IPS-NIHi7 (cell line): ENCODE measurements around the gene LRRC4C.
A peak's percentile ranks its signal among the peaks of the same experiment; 100 is the strongest.

Experiments used
- DNase-seq: peaks from one replicate; pipeline ENCODE4 v3.0.0; 2012; ENCODE audit warnings: mixed read lengths; ENCODE audit errors: extremely low spot score

Gene LRRC4C

DNA sequence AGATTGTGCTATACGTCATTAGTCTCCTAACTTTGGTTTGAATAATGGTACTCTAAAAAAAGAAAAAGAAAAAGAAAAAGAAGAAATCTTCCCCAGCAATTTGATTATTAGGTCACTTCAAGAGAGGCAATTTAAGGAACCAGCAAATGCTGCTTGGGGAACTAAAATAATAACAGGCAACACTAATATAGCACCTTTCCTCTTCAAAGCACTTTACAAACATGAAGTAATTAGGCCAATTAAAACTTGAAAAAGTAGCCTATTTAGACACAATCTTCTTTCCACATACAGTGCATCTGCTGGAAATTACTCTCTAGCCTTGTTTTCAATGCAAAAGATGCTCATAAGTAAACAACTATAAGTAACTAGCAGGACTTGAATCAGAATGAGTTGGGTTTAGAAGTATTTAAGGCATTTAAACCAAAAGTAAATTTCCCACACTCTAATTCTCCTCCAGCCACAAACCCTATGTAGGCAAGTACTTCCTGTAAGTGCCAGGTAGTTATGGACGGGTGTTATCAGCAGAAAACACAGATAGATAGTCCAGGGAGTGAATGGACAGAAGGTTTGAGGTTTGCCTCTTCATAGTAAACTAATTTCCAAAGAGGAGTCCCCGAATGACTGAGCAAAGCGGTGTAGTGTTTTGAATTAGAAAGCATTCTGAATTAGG lies 44.5 kb downstream of the LRRC4C start:
- DNase-seq, result no peak

- DNase-seq, result no peak
These were observed 45.6 kb downstream of the LRRC4C start for GRCh38 chr11:41413843-41414242.

DNA sequence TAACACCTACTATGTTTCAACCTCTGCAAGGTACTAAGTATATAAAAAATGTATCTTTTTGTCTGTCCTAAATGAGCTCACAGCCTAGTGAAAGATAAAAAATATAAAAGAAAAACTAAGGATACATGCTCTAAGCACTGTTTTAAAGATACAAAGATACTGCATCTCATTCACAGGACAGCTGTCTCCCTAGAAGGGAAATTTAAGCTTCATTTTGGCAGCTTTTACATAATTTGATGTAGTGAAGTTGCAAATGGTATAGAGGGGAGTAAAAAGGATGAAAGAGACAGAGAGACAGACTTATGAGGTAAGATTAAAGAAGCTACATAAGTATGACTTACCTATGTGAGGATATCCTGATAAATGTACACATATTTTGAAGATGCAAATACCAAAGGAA lies 53.6 kb downstream of the LRRC4C start:
- DNase-seq, result no peak

DNA sequence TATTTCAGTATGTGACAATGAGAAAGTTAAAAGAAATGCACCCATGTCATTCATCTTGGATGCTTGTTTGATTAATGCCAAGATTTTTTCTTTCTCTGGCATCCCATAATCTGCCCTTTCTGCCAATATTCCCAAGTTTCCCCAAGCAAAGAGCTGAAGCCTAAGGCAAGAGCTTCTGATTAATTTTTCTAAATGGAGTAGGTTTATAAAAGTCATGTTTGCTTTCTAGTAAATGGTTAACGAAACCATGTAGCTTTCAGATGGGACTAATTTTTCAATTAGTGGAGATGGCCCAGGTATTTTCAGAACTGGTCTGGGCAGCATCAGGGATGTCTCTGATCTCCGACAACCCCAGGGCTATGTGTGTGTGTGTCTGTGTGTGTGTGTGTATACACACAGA lies 55.3 kb downstream of the LRRC4C start:
- DNase-seq, result no peak

DNA sequence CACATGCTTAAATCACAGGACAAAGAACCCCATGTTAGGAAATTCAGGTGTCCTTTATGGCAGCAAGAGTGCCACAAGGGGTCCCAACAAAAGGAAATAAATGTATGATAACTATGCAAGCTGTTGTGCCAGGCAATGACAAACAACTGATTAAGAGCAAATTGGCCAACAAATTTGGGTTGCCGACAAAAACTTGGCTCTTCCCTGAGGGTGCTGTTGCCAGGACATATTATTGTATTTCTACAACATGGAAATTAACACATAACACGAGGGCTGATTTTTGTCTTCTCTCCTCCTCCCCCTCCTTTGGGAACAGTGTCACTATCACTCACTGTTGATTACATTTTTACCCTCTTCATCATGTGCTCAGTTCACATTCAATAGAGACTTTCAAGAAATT lies 56.0 kb downstream of the LRRC4C start:
- no peak for DNase-seq

GRCh38 chr11:41400819-41401382 lies 58.6 kb downstream of the LRRC4C start:
- DNase-seq, result no peak

- no peak for DNase-seq
These were observed 59.3 kb downstream of the LRRC4C start for GRCh38 chr11:41400124-41400523.

GRCh38 chr11:41399323-41399722 lies 60.1 kb downstream of the LRRC4C start:
- DNase-seq, result no peak

- DNase-seq, result no peak
These were observed 61.3 kb downstream of the LRRC4C start for GRCh38 chr11:41398175-41398574.

DNA sequence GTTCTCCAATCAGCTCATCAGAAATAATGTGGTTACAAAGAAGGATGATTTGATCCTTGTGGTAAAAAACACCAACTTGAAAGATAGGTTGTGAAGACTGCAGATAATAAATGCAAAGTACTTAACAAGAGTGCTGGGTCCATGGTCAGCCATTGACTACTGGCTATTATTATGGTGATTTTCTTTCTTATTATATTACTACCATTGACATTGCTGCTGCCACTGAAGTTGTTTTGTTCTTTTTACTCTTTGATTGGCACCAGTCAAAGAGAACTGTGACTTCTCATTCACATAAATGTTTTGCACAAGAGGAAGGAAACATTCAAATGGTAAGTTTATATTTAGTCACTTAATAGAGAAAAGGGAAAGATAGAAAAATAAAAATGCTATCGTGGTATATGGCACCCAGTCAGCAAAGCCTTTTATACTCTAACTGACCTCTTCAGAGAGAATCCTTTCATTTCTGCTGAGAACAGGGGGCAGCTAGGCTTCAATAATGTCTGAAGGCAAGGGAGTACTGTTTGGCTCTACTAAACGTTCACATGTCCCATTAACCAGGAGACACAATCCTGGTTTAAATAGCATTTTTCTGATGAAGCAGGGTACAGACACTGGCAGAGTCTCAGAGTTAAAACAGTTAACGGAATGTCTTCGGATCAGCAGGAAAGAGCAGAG lies 64.8 kb downstream of the LRRC4C start:
- no peak for DNase-seq

DNA sequence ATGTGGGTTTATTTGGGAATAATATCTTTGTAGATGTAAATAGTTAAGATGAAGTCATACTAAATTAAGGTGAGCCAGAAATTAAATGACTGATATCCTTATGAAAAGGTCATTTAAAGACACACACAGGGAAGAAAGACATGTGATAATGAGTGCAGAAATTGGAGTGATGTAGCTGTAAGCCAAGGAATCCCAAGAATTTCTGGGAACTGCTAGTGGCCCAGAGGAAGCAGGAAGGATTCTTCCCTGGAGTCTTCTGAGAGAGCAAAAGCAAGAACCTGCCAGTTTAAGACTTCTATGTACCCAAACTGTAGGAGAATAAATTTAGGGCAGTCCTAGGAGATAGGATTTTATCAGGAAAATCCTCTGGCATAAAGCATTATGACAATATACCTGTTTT lies 66.9 kb downstream of the LRRC4C start:
- peak; percentile 26 for DNase-seq

GRCh38 chr11:41389623-41390130 lies 69.8 kb downstream of the LRRC4C start:
- no peak for DNase-seq

- no peak for DNase-seq
These were observed 75.1 kb downstream of the LRRC4C start for GRCh38 chr11:41384329-41384728.

DNA sequence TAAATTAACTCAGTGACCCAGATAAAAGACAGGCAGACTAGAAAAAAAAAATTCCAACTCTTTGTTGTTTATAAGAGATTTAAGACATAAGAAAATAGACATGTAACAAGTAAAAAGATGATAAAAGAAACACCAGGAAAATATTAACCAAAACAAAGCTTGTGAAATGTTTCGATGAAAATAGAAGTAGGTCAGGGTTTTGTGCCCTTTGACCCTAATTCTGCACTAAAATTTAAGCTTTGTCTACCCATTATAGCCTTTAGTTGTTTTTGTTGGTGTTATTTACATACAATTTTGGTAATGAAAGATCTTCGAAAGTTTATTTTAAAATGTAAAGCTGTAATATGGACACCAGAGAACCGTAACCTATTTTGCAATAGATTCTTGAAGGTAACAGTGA lies 75.7 kb downstream of the LRRC4C start:
- no peak for DNase-seq

- no peak for DNase-seq
These were observed 76.5 kb downstream of the LRRC4C start for GRCh38 chr11:41382927-41383326.

DNA sequence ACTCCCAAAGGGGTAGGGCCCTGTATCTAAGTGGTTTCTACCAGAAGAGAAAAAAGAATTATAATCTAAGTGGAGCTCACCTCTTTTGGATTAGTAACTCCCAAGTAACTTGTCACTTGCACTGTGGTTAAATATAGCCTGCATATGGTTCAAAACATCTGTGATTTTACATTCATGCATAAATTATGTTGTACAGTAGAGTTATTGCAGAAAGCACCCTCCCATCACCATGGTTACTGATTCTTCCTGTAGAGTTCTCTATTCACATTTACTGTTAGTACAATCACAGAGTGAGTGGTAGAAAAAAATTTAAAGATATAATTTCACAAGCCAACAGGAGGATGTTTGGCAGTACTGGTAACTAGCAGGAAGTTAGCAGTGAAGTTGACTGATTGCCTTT lies 80.4 kb downstream of the LRRC4C start:
- no peak for DNase-seq

GRCh38 chr11:41377709-41378394 lies 81.6 kb downstream of the LRRC4C start:
- no peak for DNase-seq

DNA sequence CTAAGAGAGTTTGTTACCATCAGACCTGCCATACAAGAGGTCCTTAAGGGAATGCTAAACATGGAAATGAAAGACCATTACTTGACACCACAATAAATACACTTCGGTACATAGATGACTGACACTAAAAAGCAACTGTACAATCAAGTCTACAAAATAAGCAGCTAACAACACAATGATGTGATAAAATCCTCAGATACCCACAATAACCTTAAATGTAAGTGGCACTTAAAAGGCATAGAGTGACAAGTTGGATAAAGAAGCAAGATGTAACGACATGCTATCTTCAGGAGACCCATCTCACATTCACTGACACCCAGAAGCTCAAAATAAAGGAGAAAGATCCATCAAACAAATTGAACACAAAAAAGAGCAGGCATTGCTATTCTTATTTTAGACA lies 107.6 kb downstream of the LRRC4C start:
- no peak for DNase-seq

- no peak for DNase-seq
These were observed 113.4 kb downstream of the LRRC4C start for GRCh38 chr11:41346042-41346441.

DNA sequence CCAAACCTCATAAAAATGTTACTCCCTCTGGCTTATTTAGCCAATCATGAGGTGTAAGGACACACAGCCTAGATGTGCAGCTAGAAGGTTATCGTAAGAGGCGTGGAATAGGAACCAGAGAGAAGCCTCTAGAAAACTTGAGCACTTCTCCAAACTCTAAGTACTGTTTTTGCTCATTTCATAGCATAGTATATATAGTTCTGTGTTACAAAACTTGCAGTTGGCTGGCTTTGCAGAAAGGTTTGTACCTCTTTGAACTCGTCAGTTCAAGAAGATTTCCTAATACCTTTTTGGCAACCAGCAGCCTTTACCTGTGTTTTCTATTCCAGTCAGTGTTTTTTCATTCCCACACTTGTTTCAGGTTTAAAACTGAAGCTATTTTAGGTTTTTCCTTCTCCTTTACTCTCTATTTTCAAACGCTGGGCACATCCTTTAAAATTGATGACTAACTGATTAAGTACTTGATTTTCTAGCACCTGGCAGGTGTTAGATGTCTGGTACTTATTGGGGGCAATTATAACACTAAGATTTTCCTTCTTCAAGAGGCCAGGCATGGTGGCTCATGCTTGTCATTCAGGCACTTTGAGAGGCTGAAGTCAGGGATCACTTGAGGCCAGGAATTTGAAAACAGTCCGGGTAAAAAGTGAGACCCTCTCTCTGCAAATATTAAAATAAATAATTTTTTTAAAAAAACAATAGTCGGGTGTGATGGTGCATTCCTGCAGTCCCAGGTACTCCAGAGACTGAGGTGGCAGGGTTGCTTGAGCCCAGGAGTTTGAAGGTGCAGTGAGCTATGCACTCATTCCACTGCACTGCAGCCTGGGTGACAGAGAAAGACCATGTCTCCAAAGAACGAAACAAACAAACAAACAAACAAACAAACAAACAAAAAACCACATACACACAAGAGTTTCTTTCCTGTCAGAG lies 125.2 kb downstream of the LRRC4C start:
- DNase-seq, result no peak

- DNase-seq, result no peak
These were observed 126.1 kb downstream of the LRRC4C start for GRCh38 chr11:41333357-41333756.
